GM12878 (cell line): ENCODE results near the gene POLR2B. TPM values are rescaled to one million over a fixed set of nuclear protein-coding genes. Genes with fewer than 3 reads are reported as not detected.

ENCODE experiments used
- ATAC-seq: fragments of 200-7000 bp; cut with Tn5 transposase; 3 replicates; pipeline ENCODE4 v1.9.1; 2020; ENCODE audit warnings: mild to moderate bottlenecking, moderate library complexity
- BruUV-seq: library from RNA; stranded (reverse); fragments of 400-500 nt; replicated peaks from 2 replicates; lab custom pipeline; 2021; lab: Mats Ljungman, UMichigan
- CTCF ChIA-PET: fragments of 300-600 bp; sonication (Branson Sonifier 250); formaldehyde crosslinking; extraction: SDS; loops from one replicate; lab custom pipeline; 2021; ENCODE audit warnings: inconsistent platforms; lab: Yijun Ruan, JAX
- POLR2A ChIA-PET: fragments of 350-600 bp; formaldehyde crosslinking; extraction: SDS; loops from one replicate; lab custom pipeline; 2021; ENCODE audit warnings: inconsistent platforms; lab: Charles Lee
- RAD21 ChIA-PET: fragments of 300-600 bp; sonication (Branson Sonifier 250); formaldehyde crosslinking; loops from one replicate; lab custom pipeline; 2023; ENCODE audit warnings: antibody characterized with exemption; ENCODE audit not compliant: unreplicated experiment; lab: Charles Lee
- SMC1A ChIA-PET: fragments of 300-600 bp; sonication (Branson Sonifier 250); formaldehyde crosslinking; loops from one replicate; lab custom pipeline; 2023; ENCODE audit not compliant: unreplicated experiment, uncharacterized antibody; lab: Charles Lee
- DNase-seq: peaks from one replicate; pipeline ENCODE4 v3.0.0-alpha.2; 2011; ENCODE audit warnings: low read depth, low spot score
- FAIRE-seq: peaks from 3 replicates; lab custom pipeline; 2011; peaks lifted over from hg19 to GRCh38; lab: Jason Lieb, UNC
- H2AFZ ChIP-seq: 2 replicates; pipeline ENCODE4 v1.6.0; 2011; ENCODE audit warnings: low read depth, low read length, control low read depth; ENCODE audit not compliant: control insufficient read depth
- H3K27ac ChIP-seq: 2 replicates; pipeline ENCODE4 v1.5.1; 2011; ENCODE audit warnings: control low read depth; ENCODE audit not compliant: control insufficient read depth, insufficient read depth
- H3K27me3 ChIP-seq, 2 experiments: replicated peaks in 1 of 2; 2 replicates each; pipeline versions ENCODE4 v1.6.0 to v1.6.1; 2011; ENCODE audit warnings: low read length in 1 of 2; ENCODE audit not compliant: control insufficient read depth in 2 of 2, insufficient read depth in 2 of 2
- H3K36me3 ChIP-seq, 2 experiments: 2 replicates each; pipeline ENCODE4 v1.5.1; 2011; ENCODE audit warnings: low read length in 1 of 2; ENCODE audit not compliant: control insufficient read depth in 2 of 2, insufficient read depth in 2 of 2
- H3K4me1 ChIP-seq: 2 replicates; pipeline ENCODE4 v1.6.1; 2011; ENCODE audit warnings: mild to moderate bottlenecking, low read length, moderate library complexity, mixed read lengths; ENCODE audit not compliant: control insufficient read depth, insufficient read depth
- H3K4me2 ChIP-seq: 2 replicates; pipeline ENCODE4 v1.6.0; 2011; ENCODE audit warnings: control low read depth; ENCODE audit not compliant: control insufficient read depth, insufficient read depth
- H3K4me3 ChIP-seq: fragments of 200-600 bp; sonication (generic); 2 replicates; pipeline ENCODE4 v1.5.1; 2016
- H3K79me2 ChIP-seq: 2 replicates; pipeline ENCODE4 v1.6.0; 2011; ENCODE audit warnings: low read length; ENCODE audit not compliant: control insufficient read depth, insufficient read depth
- H3K9ac ChIP-seq: 2 replicates; pipeline ENCODE4 v1.8.0; 2011; ENCODE audit warnings: low read length, control low read depth, mixed read lengths; ENCODE audit not compliant: control insufficient read depth, insufficient read depth
- H3K9me3 ChIP-seq: replicated peaks from 3 replicates; pipeline ENCODE4 v1.5.1; 2011; ENCODE audit warnings: mild to moderate bottlenecking, low read length; ENCODE audit not compliant: control insufficient read depth, insufficient read depth
- H4K20me1 ChIP-seq: 2 replicates; pipeline ENCODE4 v1.6.0; 2011; ENCODE audit not compliant: control insufficient read depth, insufficient read depth
- BACH1 ChIP-seq: fragments of 450-650 bp; IDR thresholded peaks from 2 replicates; pipeline ENCODE4 v1.6.1; 2017; ENCODE audit warnings: mild to moderate bottlenecking, borderline replicate concordance
- CBX3 ChIP-seq: fragments of 200-600 bp; sonication (generic); IDR thresholded peaks from 2 replicates; pipeline ENCODE4 v1.6.1; 2016; ENCODE audit warnings: low read depth, borderline replicate concordance
- CREM ChIP-seq: IDR thresholded peaks from 2 replicates; pipeline ENCODE4 v1.6.1; 2014; ENCODE audit warnings: antibody characterized with exemption, low read depth
- FOS ChIP-seq: IDR thresholded peaks from 3 replicates; pipeline ENCODE4 v1.6.1; 2011; ENCODE audit warnings: borderline replicate concordance; ENCODE audit not compliant: insufficient read length; ENCODE audit errors: extremely low read depth
- GABPA ChIP-seq: IDR thresholded peaks from 2 replicates; pipeline ENCODE4 v1.6.1; 2014; ENCODE audit warnings: antibody characterized with exemption, low read depth, mild to moderate bottlenecking, inconsistent platforms
- GATAD2B ChIP-seq: fragments of 450-650 bp; conservative IDR thresholded peaks from 2 replicates; pipeline ENCODE4 v1.6.1; 2017; ENCODE audit warnings: low read depth, mild to moderate bottlenecking, moderate library complexity
- HDGF ChIP-seq: fragments of 450-650 bp; IDR thresholded peaks from 2 replicates; pipeline ENCODE4 v1.6.1; 2016; ENCODE audit warnings: antibody characterized with exemption
- KDM1A ChIP-seq: fragments of 200-600 bp; sonication (generic); IDR thresholded peaks from 2 replicates; pipeline ENCODE4 v1.6.1; 2016; ENCODE audit warnings: borderline replicate concordance
- PAX8 ChIP-seq: fragments of 450-650 bp; IDR thresholded peaks from 2 replicates; pipeline ENCODE4 v1.6.1; 2017; ENCODE audit warnings: mild to moderate bottlenecking, moderate library complexity
- POLR2AphosphoS5 ChIP-seq: IDR thresholded peaks from 2 replicates; pipeline ENCODE4 v1.6.1; 2011; ENCODE audit warnings: mild to moderate bottlenecking, low read length, inconsistent platforms
- SPI1 ChIP-seq: IDR thresholded peaks from 2 replicates; pipeline ENCODE4 v1.6.1; 2011; ENCODE audit warnings: low read depth, mild to moderate bottlenecking, low read length, moderate library complexity, borderline replicate concordance; ENCODE audit not compliant: insufficient read depth
- TARDBP ChIP-seq: IDR thresholded peaks from 2 replicates; pipeline ENCODE4 v1.6.1; 2016; ENCODE audit warnings: borderline replicate concordance
- ZNF207 ChIP-seq: fragments of 450-650 bp; IDR thresholded peaks from 2 replicates; pipeline ENCODE4 v1.6.1; 2014; ENCODE audit warnings: antibody characterized with exemption, mild to moderate bottlenecking, borderline replicate concordance
- ZNF622 ChIP-seq: fragments of 450-650 bp; IDR thresholded peaks from 2 replicates; pipeline ENCODE4 v1.6.1; 2017; ENCODE audit warnings: mild to moderate bottlenecking, inconsistent platforms
- ZSCAN29 ChIP-seq: fragments of 450-650 bp; IDR thresholded peaks from 2 replicates; pipeline ENCODE4 v1.6.1; 2017; ENCODE audit warnings: mild to moderate bottlenecking, moderate library complexity
- WGBS: methylation state at CpG from one replicate; pipeline ENCODE4 v1.1.6; 2016; ENCODE audit warnings: low lambda C conversion rate; ENCODE audit not compliant: insufficient replicate concordance, insufficient coverage; ENCODE audit errors: missing lambda C conversion rate; 5-methylcytosine and 5-hydroxymethylcytosine counted together
- in situ Hi-C: fragments of 300-500 bp; cut with MboI; formaldehyde crosslinking; loops from 9 replicates; pipeline ENCODE4 v1.14.3; 2018; ENCODE audit warnings: mixed read lengths
- intact Hi-C: fragments of 100-400 bp; cut with micrococcal nuclease; formaldehyde crosslinking; loops from one replicate; pipeline ENCODE4 v1.14.2; 2022; ENCODE audit not compliant: unreplicated experiment
- polyA plus RNA-seq, 11 experiments: library from polyadenylated mRNA; depleted of rRNA in 4 of 11; unstranded in 6 of 11; stranded (reverse) in 5 of 11; fragments of >200 nt; fragmentation: Nextera tagmentation in 4 of 11; fragmentation: Illumina TruSeq in 1 of 11; extraction: Ambion mirVana in 4 of 11; extraction: Trizol in 1 of 11; gene quantifications; 1 replicate in 1 of 11; 2 replicates in 10 of 11; pipeline versions ENCODE4 v1.2.1 to v1.2.3, GENCODE V29; 2011 to 2016; ENCODE audit warnings: inconsistent platforms in 2 of 11, missing spikeins in 2 of 11, low read depth in 1 of 11
- total RNA-seq, 4 experiments: library from RNA; depleted of rRNA in 3 of 4; stranded (reverse); fragments of >200 nt in 3 of 4; fragmentation: Illumina TruSeq in 1 of 4; extraction: Trizol in 1 of 4; gene quantifications; 2 replicates each; pipeline versions ENCODE4 v1.2.1 to v1.2.3, GENCODE V29; 2013 to 2021
- TF ChIP-seq, protein P1 (sequence below): IDR thresholded peaks from 2 replicates; pipeline ENCODE4 v1.6.1; 2011; ENCODE audit warnings: borderline replicate concordance, low read depth, mild to moderate bottlenecking, moderate library complexity, mixed read lengths, low read length; ENCODE audit not compliant: insufficient read depth; ENCODE audit errors: extremely low read length
- TF ChIP-seq, protein P2 (sequence below): IDR thresholded peaks from 2 replicates; pipeline ENCODE4 v1.6.1; 2011; ENCODE audit warnings: low read depth, low read length, improper control_type of control experiment, borderline replicate concordance
- TF ChIP-seq, protein P3 (sequence below): fragments of 450-650 bp; IDR thresholded peaks from 2 replicates; pipeline ENCODE4 v1.6.1; 2016; ENCODE audit warnings: mild to moderate bottlenecking

POLR2B gene
- total and polyA plus RNA-seq, 10 of the 15 experiments (the other 5 are each of a cell fraction or from before 2014, with no cell fraction given), result 46.0 to 183 (median 99.2) TPM

DNA sequence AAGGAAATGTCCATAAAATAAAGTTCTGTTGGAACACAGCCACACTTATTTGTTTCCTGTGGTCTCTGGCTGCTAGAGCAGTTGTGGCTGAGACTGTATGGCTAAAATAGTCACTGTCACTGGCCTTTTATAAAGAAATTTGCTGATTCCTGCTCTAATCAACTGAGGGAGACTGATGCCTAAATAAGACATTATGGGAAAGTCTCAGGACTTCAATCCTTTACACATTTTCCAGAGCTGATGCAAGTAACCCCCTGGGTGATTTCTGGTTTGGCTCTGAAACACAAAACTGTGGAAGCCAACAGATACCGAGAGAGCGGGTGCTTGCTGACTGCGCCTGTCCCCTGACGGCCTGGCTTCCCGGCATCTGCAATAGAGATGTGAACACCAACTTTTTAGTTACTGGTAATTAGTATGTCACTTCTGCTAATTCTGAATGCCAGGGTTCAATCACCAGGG, 64.0 kb downstream of the POLR2B start:
- no peak for TF ChIP-seq FOS
- TF ChIP-seq, protein P1, sequence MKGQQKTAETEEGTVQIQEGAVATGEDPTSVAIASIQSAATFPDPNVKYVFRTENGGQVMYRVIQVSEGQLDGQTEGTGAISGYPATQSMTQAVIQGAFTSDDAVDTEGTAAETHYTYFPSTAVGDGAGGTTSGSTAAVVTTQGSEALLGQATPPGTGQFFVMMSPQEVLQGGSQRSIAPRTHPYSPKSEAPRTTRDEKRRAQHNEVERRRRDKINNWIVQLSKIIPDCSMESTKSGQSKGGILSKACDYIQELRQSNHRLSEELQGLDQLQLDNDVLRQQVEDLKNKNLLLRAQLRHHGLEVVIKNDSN, result no peak
- TF ChIP-seq SPI1, result no peak
- no peak for TF ChIP-seq KDM1A
- TF ChIP-seq TARDBP, result no peak
- no peak for TF ChIP-seq BACH1
- TF ChIP-seq, protein P2, sequence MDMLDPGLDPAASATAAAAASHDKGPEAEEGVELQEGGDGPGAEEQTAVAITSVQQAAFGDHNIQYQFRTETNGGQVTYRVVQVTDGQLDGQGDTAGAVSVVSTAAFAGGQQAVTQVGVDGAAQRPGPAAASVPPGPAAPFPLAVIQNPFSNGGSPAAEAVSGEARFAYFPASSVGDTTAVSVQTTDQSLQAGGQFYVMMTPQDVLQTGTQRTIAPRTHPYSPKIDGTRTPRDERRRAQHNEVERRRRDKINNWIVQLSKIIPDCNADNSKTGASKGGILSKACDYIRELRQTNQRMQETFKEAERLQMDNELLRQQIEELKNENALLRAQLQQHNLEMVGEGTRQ, result no peak
- no peak for TF ChIP-seq ZSCAN29
- TF ChIP-seq GATAD2B, result no peak
- no peak for TF ChIP-seq GABPA
- no peak for TF ChIP-seq ZNF622
- no peak for TF ChIP-seq PAX8
- TF ChIP-seq, protein P3, sequence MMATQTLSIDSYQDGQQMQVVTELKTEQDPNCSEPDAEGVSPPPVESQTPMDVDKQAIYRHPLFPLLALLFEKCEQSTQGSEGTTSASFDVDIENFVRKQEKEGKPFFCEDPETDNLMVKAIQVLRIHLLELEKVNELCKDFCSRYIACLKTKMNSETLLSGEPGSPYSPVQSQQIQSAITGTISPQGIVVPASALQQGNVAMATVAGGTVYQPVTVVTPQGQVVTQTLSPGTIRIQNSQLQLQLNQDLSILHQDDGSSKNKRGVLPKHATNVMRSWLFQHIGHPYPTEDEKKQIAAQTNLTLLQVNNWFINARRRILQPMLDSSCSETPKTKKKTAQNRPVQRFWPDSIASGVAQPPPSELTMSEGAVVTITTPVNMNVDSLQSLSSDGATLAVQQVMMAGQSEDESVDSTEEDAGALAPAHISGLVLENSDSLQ, result no peak
- TF ChIP-seq CREM, result no peak
- TF ChIP-seq HDGF, result no peak
- TF ChIP-seq CBX3, result no peak
- no peak for TF ChIP-seq POLR2AphosphoS5
- TF ChIP-seq ZNF207, result no peak
- TF ChIP-seq, all 136 proteins: peak for 0
- no peaks in the 10 kb centered on the region for H4K20me1 ChIP-seq
- no peak for ATAC-seq
- H2AFZ ChIP-seq, result no peak overlapping the region
- H3K4me3 ChIP-seq, result no peak overlapping the region
- no peak for FAIRE-seq
- intact Hi-C loops, result no loop called here
- SMC1A ChIA-PET, result interaction anchor here (0.7 kb wide), 1 partner anchor 1179 kb away, joined by 3 read pairs; no protein-coding TSS in a partner anchor
- BruUV-seq, result no TSS peak
- CTCF ChIA-PET, result no interaction called here
- no peak overlapping the region for H3K27ac ChIP-seq
- no peak for DNase-seq
- H3K27me3 ChIP-seq, result no peaks in the 10 kb centered on the region
- no peaks in the 10 kb centered on the region for H3K36me3 ChIP-seq
- POLR2A ChIA-PET, result no interaction called here
- in situ Hi-C loops, result no loop called here
- RAD21 ChIA-PET, result no interaction called here
- no peaks in the 10 kb centered on the region for H3K4me1 ChIP-seq
- H3K79me2 ChIP-seq, result no peaks in the 10 kb centered on the region
- 91% methylated on average over 5 of the region's 5 CpGs for WGBS
- no peak overlapping the region for H3K4me2 ChIP-seq
- no peak overlapping the region for H3K9ac ChIP-seq
- H3K9me3 ChIP-seq, result no peaks in the 10 kb centered on the region
